HCT116 (cell line): ENCODE data around the gene TAF6L. TPM values are rescaled to one million over a fixed set of nuclear protein-coding genes. Genes with fewer than 3 reads are reported as not detected.

Experiments used
- ATAC-seq: fragments of 200-7000 bp; cut with Tn5 transposase; 2 replicates; pipeline ENCODE4 v1.9.1; 2020; ENCODE audit warnings: mild to moderate bottlenecking, moderate library complexity
- BruUV-seq: library from RNA; stranded (reverse); fragments of 400-500 nt; replicated peaks from 2 replicates; lab custom pipeline; 2021; lab: Mats Ljungman, UMichigan
- CTCF ChIA-PET: fragments of 300-600 bp; sonication (Branson Sonifier 250); formaldehyde crosslinking; loops from one replicate; lab custom pipeline; 2021; ENCODE audit warnings: antibody characterized with exemption; lab: Charles Lee
- POLR2A ChIA-PET: fragments of 300-600, 350-600 bp; sonication (Branson Sonifier 250); formaldehyde crosslinking; loops from one replicate; lab custom pipeline; 2021; ENCODE audit warnings: antibody characterized with exemption; lab: Charles Lee
- RAD21 ChIA-PET, 2 experiments: fragments of 300-600 bp; sonication (Branson Sonifier 250); formaldehyde crosslinking; loops; one replicate each; lab custom pipeline; 2023; ENCODE audit warnings: low total read pairs in 2 of 2; ENCODE audit not compliant: uncharacterized antibody in 2 of 2, unreplicated experiment in 2 of 2, low non-redundant PET in 1 of 2; lab: Charles Lee
- DNase-seq: peaks from one replicate; pipeline ENCODE4 v3.0.0-alpha.2; 2010; ENCODE audit warnings: low read depth, low spot score
- H2AFZ ChIP-seq: fragments of 200-600 bp; shearing (Covaris generic), sonication (generic); 2 replicates; pipeline ENCODE4 v1.6.1; 2017; ENCODE audit warnings: low read depth, mixed run types, mixed read lengths, antibody characterized with exemption, low read length; ENCODE audit not compliant: poor library complexity, severe bottlenecking
- H3K27ac ChIP-seq: 2 replicates; pipeline ENCODE4 v1.5.1; 2012; ENCODE audit warnings: low read depth, low read length
- H3K27me3 ChIP-seq: fragments of 200-600 bp; sonication (generic); 2 replicates; pipeline ENCODE4 v1.6.1; 2016; ENCODE audit warnings: mixed run types, low read length, mixed read lengths; ENCODE audit not compliant: insufficient read depth
- H3K36me3 ChIP-seq, 2 experiments: fragments of 200-500 bp in 1 of 2; fragments of 200-600 bp in 1 of 2; sonication (Bioruptor generic) in 1 of 2; sonication (generic) in 1 of 2; 2 replicates each; pipeline versions ENCODE4 v1.5.1 to v1.6.1; 2014 to 2016; ENCODE audit warnings: low read length in 2 of 2, inconsistent platforms in 1 of 2, mixed read lengths in 1 of 2, mixed run types in 1 of 2; ENCODE audit not compliant: insufficient read depth in 2 of 2, control insufficient read depth in 1 of 2
- H3K4me1 ChIP-seq, 2 experiments: fragments of 200-600 bp in 1 of 2; sonication (generic) in 1 of 2; 2 replicates each; pipeline versions ENCODE4 v1.5.1 to v1.6.1; 2012 to 2017; ENCODE audit warnings: low read length in 2 of 2, inconsistent platforms in 1 of 2, mild to moderate bottlenecking in 1 of 2, mixed read lengths in 1 of 2, mixed run types in 1 of 2, moderate library complexity in 1 of 2; ENCODE audit not compliant: insufficient read depth in 2 of 2, control insufficient read depth in 1 of 2
- H3K4me2 ChIP-seq: fragments of 200-600 bp; sonication (generic); 2 replicates; pipeline ENCODE4 v1.6.1; 2017; ENCODE audit warnings: mixed run types, low read length, mixed read lengths
- H3K4me3 ChIP-seq, 2 experiments: fragments of 200-600 bp in 1 of 2; sonication (generic) in 1 of 2; replicated peaks in 1 of 2; 2 replicates each; pipeline ENCODE4 v1.5.1; 2011 to 2016; ENCODE audit warnings: low read length in 2 of 2, control low read depth in 1 of 2, low read depth in 1 of 2, mild to moderate bottlenecking in 1 of 2, mixed read lengths in 1 of 2, mixed run types in 1 of 2
- H3K79me2 ChIP-seq: fragments of 200-600 bp; sonication (generic); 2 replicates; pipeline ENCODE4 v1.6.1; 2017; ENCODE audit warnings: mild to moderate bottlenecking, mixed run types, low read length, moderate library complexity, mixed read lengths; ENCODE audit not compliant: insufficient read depth
- H3K9ac ChIP-seq: fragments of 200-600 bp; sonication (generic); 2 replicates; pipeline ENCODE4 v1.6.1; 2016; ENCODE audit warnings: low read length, mixed read lengths
- H3K9me2 ChIP-seq: fragments of 200-600 bp; sonication (generic), shearing (Covaris generic); 2 replicates; pipeline ENCODE4 v1.6.1; 2017; ENCODE audit warnings: mixed run types, mild to moderate bottlenecking, moderate library complexity; ENCODE audit not compliant: insufficient read depth
- H3K9me3 ChIP-seq, 2 experiments: fragments of 200-500 bp in 1 of 2; fragments of 200-600 bp in 1 of 2; sonication (Bioruptor generic) in 1 of 2; sonication (generic) in 1 of 2; 2 replicates each; pipeline ENCODE4 v1.6.1; 2014 to 2017; ENCODE audit warnings: low read length in 2 of 2, mixed read lengths in 2 of 2, inconsistent platforms in 1 of 2, low read depth in 1 of 2, mild to moderate bottlenecking in 1 of 2, mixed run types in 1 of 2, moderate library complexity in 1 of 2; ENCODE audit not compliant: control insufficient read depth in 1 of 2, insufficient read depth in 1 of 2
- H4K20me1 ChIP-seq: fragments of 200-600 bp; sonication (generic), shearing (Covaris generic); 2 replicates; pipeline ENCODE4 v1.6.1; 2017; ENCODE audit warnings: mixed run types, mild to moderate bottlenecking, moderate library complexity; ENCODE audit not compliant: insufficient read depth
- CBX3 ChIP-seq: IDR thresholded peaks from 2 replicates; pipeline ENCODE4 v1.6.1; 2012; ENCODE audit warnings: low read depth
- CTCF ChIP-seq, 3 experiments: fragments of 200-600 bp in 1 of 3; sonication (generic) in 1 of 3; IDR thresholded peaks in 2 of 3; conservative IDR thresholded peaks in 1 of 3; 2 replicates each; pipeline ENCODE4 v1.5.1; 2012 to 2017; ENCODE audit warnings: low read depth in 2 of 3, low read length in 2 of 3, antibody characterized with exemption in 1 of 3, borderline replicate concordance in 1 of 3, control low read depth in 1 of 3, mild to moderate bottlenecking in 1 of 3, mixed read lengths in 1 of 3, mixed run types in 1 of 3, moderate library complexity in 1 of 3; ENCODE audit not compliant: insufficient read depth in 1 of 3
- EGR1 ChIP-seq: IDR thresholded peaks from 2 replicates; pipeline ENCODE4 v1.6.1; 2012; ENCODE audit warnings: low read depth
- ELF1 ChIP-seq: IDR thresholded peaks from 2 replicates; pipeline ENCODE4 v1.6.1; 2012; ENCODE audit warnings: low read depth, borderline replicate concordance
- MAX ChIP-seq: IDR thresholded peaks from 2 replicates; pipeline ENCODE4 v1.6.1; 2012
- RAD21 ChIP-seq: IDR thresholded peaks from 2 replicates; pipeline ENCODE4 v1.6.1; 2012; ENCODE audit warnings: low read depth, mild to moderate bottlenecking
- SIN3A ChIP-seq: IDR thresholded peaks from 2 replicates; pipeline ENCODE4 v1.6.1; 2012; ENCODE audit warnings: low read depth
- SP1 ChIP-seq: IDR thresholded peaks from 2 replicates; pipeline ENCODE4 v1.6.1; 2012; ENCODE audit warnings: low read depth
- ZBTB33 ChIP-seq: IDR thresholded peaks from 2 replicates; pipeline ENCODE4 v1.6.1; 2011; ENCODE audit warnings: mild to moderate bottlenecking, low read length, moderate library complexity; ENCODE audit not compliant: insufficient replicate concordance; ENCODE audit errors: extremely low read depth
- intact Hi-C: fragments of 100-400 bp; cut with micrococcal nuclease; formaldehyde crosslinking; loops from 2 replicates; pipeline ENCODE4 v1.10.0; 2022
- total RNA-seq: library from RNA; stranded (reverse); gene quantifications from one replicate; pipeline ENCODE4 v1.2.1, GENCODE V29; 2021; ENCODE audit not compliant: unreplicated experiment

The TAF6L gene
- total RNA-seq, 1 experiment from 2014 or later = 24.2 TPM

GRCh38 chr11:62721994-62722393, 49.2 kb upstream of the TAF6L start:
- POLR2A ChIA-PET = no interaction called here
- Histone ChIP-seq H3K27ac (no peak overlapping the region), H3K36me3 (peaks cover 76 to 80% of the 10 kb centered on the region in 2 experiments)

More at GRCh38 chr11:62721994-62722393, 49.2 kb upstream of the TAF6L start:
- no peak overlapping the region for H3K4me3 ChIP-seq
- TSS peak; percentile 20 for BruUV-seq
- H3K9me3 ChIP-seq = no peaks in the 10 kb centered on the region
- CTCF ChIA-PET = no interaction called here
- ATAC-seq (peak; percentile 40; the same call in 1 of the 2 replicates), DNase-seq (no peak)
- peaks cover 21% of the 10 kb centered on the region; the same call in 1 of the 2 replicates for H4K20me1 ChIP-seq
- H3K79me2 ChIP-seq = peaks cover 97% of the 10 kb centered on the region
- peaks cover 8 to 13% of the 10 kb centered on the region in 2 experiments for H3K4me1 ChIP-seq
- no peak overlapping the region for H3K4me2 ChIP-seq
- RAD21 ChIA-PET = no interaction called here
- H3K27me3 ChIP-seq = no peaks in the 10 kb centered on the region
- TF ChIP-seq ELF1 (no peak), EGR1 (no peak), MAX (no peak), ZBTB33 (no peak), CTCF (IDR thresholded peaks at IDR 0.05 in 2 of 3, conservative IDR thresholded peaks at IDR 0.05 in 1 of 3; ENCODE audit: borderline replicate concordance in 1 of 3, insufficient read depth in 1 of 3, low read depth in 2 of 3, low read length in 2 of 3) (peak in 1 of 3 experiments; percentile 18; a peak in 1 of 6 replicates), RAD21 (no peak), SP1 (no peak), SIN3A (no peak), CBX3 (no peak)
- H2AFZ ChIP-seq = no peak overlapping the region
- H3K9ac ChIP-seq = no peak overlapping the region
- intact Hi-C loops = no loop called here
- H3K9me2 ChIP-seq = no peaks in the 10 kb centered on the region
